ENCODE data around the gene SNAI3. TPM values are rescaled to one million over a fixed set of nuclear protein-coding genes. Genes with fewer than 3 reads are reported as not detected.

The SNAI3 gene
- total RNA-seq, 4 donors from 2014 or later: 1.2 to 2.2 (median 1.6) TPM

GRCh38 chr16:88657371-88657770 is 28.9 kb downstream of the SNAI3 start:
- Histone ChIP-seq H3K27ac (no peak overlapping the region), H3K36me3 (peaks cover 0 to 29% of the 10 kb centered on the region in 2 donors), H3K4me3 (no peak overlapping the region), H3K9me3 (no peaks in the 10 kb centered on the region), H3K4me1 (peaks cover 5 to 6% of the 10 kb centered on the region in 2 donors), H3K27me3 (no peaks in the 10 kb centered on the region)
- DNase-seq (no peak), ATAC-seq (no peak)
- TF ChIP-seq POLR2A (IDR thresholded peaks at IDR 0.05): no peak
- no peak for TF ChIP-seq CTCF (IDR thresholded peaks at IDR 0.05 in 4 of 5, conservative IDR thresholded peaks at IDR 0.05 in 1 of 5)
- in situ Hi-C loops (cut with MboI; ENCODE audit: low sequenced_read_pairs in 4 of 4) (no loop called here), intact Hi-C loops (cut with DNase I; ENCODE audit: low total_unique reads) (no loop called here)

- in situ Hi-C loops (cut with MboI; ENCODE audit: low sequenced_read_pairs in 4 of 4) (no loop called here), intact Hi-C loops (cut with DNase I; ENCODE audit: low total_unique reads) (no loop called here)
- Histone ChIP-seq H3K4me3 (no peak overlapping the region), H3K4me1 (peaks cover 3 to 5% of the 10 kb centered on the region in 2 donors), H3K27me3 (no peaks in the 10 kb centered on the region), H3K9me3 (no peaks in the 10 kb centered on the region), H3K36me3 (peaks cover 0 to 29% of the 10 kb centered on the region in 2 donors), H3K27ac (no peak overlapping the region)
- ATAC-seq (no peak), DNase-seq (no peak)
- TF ChIP-seq CTCF (IDR thresholded peaks at IDR 0.05 in 4 of 5, conservative IDR thresholded peaks at IDR 0.05 in 1 of 5) (no peak), POLR2A (IDR thresholded peaks at IDR 0.05) (no peak)
Measured at GRCh38 chr16:88656291-88656980, 29.9 kb downstream of the SNAI3 start.

GRCh38 chr16:88655733-88656281 is 30.5 kb downstream of the SNAI3 start:
- H3K27me3 ChIP-seq: no peaks in the 10 kb centered on the region
- DNase-seq (no peak), ATAC-seq (no peak)
- peaks cover 0 to 29% of the 10 kb centered on the region in 2 donors for H3K36me3 ChIP-seq
- in situ Hi-C loops (cut with MboI; ENCODE audit: low sequenced_read_pairs in 4 of 4): no loop called here
- H3K4me1 ChIP-seq: peaks cover 8 to 9% of the 10 kb centered on the region in 2 donors
- H3K27ac ChIP-seq: no peak overlapping the region
- no peak overlapping the region for H3K4me3 ChIP-seq
- intact Hi-C loops (cut with DNase I; ENCODE audit: low total_unique reads): no loop called here
- TF ChIP-seq CTCF (IDR thresholded peaks at IDR 0.05 in 4 of 5, conservative IDR thresholded peaks at IDR 0.05 in 1 of 5): no peak
- no peaks in the 10 kb centered on the region for H3K9me3 ChIP-seq

GRCh38 chr16:88655053-88655732 is 31.1 kb downstream of the SNAI3 start:
- H3K36me3 ChIP-seq: peaks cover 0 to 29% of the 10 kb centered on the region in 2 donors
- DNase-seq: no peak
- TF ChIP-seq POLR2A (IDR thresholded peaks at IDR 0.05): no peak
- no peak for TF ChIP-seq CTCF (IDR thresholded peaks at IDR 0.05 in 4 of 5, conservative IDR thresholded peaks at IDR 0.05 in 1 of 5)
- ATAC-seq: no peak
- no peak overlapping the region for H3K4me3 ChIP-seq
- in situ Hi-C loops (cut with MboI; ENCODE audit: low sequenced_read_pairs in 4 of 4): no loop called here
- H3K27me3 ChIP-seq: no peaks in the 10 kb centered on the region
- no peak overlapping the region for H3K27ac ChIP-seq
- intact Hi-C loops (cut with DNase I; ENCODE audit: low total_unique reads): no loop called here
- peaks cover 8 to 9% of the 10 kb centered on the region in 2 donors for H3K4me1 ChIP-seq
- H3K9me3 ChIP-seq: no peaks in the 10 kb centered on the region

Data from gastrocnemius medialis (tissue), 4 donors.